NCI-H146 treated with DMSO at 0.1 percent for 48 hours (cell line): ENCODE data around the gene CNTNAP4.

ENCODE experiments used
- DNase-seq: peaks from one replicate; lab custom pipeline; 2025; ENCODE audit not compliant: unreplicated experiment; lab: John Stamatoyannopoulos, UW

The CNTNAP4 gene

DNA sequence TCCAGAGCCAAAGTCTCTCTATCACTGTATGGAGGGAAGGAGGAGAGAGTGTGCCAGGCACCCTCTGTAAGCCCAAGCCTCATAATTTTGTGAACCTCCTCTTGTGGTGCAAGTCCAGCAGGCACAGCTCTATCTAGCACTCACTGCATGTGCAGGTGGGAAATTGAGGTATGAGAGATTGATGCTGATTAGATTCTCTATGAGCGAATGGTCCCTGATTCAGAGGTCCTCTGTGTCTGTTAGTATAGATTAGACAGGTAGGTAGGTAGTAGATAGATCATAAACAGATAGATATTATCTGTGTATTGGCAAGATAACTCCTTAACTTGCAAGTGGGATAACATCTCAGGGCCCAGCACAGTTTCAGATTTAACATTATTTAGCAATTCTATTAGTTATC lies 209.5 kb downstream of the CNTNAP4 start:
- no peak for DNase-seq

DNA sequence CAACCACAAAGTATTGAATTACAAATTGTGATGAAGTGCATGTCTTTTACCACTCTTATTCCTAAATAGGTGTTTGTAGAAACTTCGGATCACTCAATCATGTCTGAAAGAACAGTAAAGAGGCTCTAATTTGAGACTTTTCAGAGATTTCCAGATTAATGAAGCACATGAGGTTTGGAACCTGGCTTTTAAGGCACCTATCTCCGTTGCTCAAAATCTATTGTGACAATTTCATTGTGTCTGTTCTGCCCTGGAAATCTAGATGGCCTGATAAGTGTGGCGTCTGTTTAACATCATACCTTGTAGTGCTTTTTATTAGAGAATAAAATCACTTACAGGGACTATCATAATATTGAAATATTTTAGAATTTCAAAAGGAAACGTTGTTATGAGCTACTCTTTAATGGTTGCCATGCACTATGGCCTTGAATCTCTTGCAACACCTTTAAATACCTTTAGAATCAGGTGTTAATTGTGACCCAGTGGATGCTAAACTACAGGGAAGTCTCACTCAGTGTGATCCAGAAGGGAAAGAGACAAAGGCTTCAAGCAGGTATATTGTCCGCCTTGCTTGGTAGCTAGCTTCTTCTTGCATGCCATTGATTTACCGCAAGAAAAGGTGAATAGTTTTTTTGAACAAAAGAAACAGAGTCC lies 210.3 kb downstream of the CNTNAP4 start:
- no peak for DNase-seq

DNA sequence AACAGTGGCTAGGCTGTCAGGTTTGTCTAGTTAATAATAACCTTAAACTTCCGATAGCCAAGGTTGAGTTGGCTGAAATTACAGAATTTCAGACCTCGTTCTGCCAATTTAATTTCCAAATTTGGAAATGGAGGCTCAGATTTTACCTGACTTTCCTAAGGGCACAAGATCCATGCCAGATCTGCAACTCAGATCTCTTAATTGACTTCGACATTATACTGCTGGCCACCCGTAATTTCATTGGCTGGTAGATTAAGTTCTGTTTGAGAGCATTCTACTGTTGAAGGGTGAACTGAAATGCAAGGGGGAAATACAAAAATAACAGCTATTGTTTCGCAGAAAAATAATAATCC lies 210.8 kb downstream of the CNTNAP4 start:
- no peak for DNase-seq

DNA sequence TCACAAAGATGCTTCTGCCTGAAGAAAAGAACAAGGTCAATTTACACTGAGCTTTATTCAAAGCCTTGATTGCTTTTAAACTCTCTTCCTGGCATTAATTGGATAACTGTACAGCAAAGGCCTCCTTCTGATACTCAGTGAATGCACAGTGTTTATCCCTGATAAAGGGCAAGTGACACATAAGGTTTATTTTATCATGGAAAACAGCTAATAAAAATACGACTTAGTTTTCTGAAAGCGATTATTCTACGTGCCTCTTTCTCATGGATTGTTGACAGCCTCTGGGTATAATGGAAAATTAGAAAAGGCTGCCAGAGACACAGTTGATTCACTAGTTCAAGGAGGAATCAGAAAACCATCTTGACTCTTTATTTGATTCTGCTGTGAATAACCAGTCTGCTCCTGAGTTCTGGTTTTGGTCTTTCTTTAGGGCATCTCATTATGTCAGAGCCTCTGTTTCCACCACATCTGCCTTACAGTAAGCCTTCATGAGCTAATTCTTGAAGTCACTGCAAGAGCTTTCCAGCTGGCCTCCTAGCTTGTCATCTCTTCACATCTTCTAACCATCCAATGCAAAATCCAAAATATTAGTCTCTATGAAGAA lies 212.9 kb downstream of the CNTNAP4 start:
- DNase-seq, result no peak

DNA sequence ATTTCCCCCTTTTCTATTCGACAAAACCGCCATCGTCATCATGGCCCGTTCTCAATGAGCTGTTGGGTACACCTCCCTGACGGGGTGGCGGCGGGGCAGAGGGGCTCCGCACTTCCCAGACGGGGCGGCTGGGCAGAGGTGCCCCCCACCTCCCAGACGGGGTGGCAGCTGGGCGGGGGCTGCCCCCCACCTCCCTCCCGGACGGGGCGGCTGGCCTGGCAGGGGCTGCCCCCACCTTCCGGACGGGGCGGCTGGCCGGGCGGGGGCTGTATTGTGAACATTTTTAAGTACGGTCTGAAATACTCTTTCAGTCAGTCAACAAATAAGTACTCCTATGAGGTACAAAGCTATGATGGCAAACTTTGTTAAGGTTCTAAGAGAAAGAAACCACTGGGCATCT lies 222.8 kb downstream of the CNTNAP4 start:
- no peak for DNase-seq

DNA sequence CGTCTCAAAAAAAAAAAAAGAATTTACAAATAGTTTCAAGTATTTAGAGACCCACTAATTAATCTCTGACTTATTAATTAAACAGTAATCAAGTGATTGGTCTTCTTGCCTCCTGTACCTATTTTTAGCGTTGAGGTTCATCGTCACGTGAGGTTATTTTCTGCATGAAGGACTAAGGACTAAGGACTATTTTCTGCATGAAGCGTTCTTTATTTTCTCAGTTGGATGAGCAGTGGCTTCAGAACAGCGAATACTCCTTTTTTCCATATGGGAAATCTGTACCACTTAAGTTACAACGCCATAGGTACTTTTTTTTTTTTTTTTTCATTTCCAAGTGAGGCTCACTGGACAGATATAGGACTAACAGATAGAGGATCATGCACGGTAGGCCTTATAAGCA lies 224.9 kb downstream of the CNTNAP4 start:
- DNase-seq, result no peak

DNA sequence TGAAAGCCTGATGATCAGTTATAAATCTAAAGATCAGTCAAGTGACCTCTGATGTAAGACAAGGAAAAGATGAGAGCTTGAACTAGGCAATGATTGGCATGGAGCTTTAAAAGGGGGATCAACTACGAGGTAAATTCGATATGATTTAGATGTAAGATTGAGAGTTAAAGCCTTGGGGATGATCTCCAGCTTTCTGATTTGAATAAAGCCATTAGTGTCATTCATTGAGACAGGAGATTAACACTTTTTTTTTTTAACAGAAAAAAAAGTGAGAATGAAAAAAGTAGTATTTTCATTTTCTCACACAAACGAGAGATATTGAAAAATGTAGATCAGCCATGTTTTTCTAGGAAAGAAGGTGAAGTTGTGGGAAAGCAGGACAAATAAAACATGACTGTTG lies 225.4 kb downstream of the CNTNAP4 start:
- no peak for DNase-seq

DNA sequence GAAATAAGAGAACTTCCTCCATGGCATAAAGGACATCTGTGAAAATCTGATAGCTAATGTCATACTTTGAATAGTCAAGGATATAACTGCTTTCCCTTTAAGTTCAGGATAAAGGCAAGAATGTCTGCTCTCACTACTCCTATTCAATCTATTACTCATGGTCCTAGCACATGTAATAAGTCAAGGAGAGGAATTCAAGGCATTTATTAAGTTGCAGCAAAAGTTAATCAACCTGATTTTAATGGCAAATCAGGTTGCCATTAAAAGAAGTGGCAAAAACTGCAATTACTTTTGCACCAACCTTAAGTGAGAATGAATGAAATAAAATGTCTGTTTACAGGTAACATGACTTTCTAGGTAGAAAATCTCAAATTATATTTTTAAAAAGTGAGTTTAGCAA lies 225.9 kb downstream of the CNTNAP4 start:
- DNase-seq, result no peak

DNA sequence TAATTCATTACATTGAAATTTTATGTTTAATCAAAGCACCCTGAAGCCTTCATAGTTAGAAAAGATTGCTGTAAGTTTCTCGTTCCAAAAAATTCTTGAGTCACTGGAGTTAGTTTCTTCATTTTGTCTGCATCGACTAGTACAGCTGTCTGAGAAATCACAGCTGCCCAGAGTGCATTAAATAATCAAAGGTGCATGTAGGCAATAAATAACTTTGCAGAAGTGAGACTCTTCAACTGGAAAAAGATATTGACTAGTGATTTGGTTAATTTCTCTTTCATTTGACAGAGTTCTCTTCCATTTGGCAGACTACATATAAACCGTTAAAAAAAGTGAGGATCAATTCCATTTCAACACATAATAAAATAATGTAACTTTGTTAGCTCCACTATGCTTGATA lies 234.0 kb downstream of the CNTNAP4 start:
- no peak for DNase-seq

DNA sequence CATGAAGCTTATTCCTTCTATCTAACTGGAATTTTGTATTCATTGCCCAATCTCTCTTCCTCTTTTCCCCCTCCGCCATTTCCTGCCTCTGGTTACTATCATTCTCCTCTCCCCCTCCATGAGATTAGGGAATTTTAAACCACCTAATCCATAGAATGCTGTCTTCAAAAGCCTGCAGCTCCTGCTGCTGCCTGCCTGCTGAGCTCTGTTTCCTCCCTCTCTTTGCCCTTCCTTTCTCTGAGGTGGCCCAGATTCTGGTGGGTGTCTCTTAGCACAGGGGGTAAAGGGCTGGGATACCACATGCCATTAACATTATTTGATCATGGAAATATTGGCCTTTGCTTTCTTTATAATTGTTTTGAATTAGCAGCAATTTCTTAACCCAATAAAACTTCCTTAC lies 241.6 kb downstream of the CNTNAP4 start:
- no peak for DNase-seq

DNA sequence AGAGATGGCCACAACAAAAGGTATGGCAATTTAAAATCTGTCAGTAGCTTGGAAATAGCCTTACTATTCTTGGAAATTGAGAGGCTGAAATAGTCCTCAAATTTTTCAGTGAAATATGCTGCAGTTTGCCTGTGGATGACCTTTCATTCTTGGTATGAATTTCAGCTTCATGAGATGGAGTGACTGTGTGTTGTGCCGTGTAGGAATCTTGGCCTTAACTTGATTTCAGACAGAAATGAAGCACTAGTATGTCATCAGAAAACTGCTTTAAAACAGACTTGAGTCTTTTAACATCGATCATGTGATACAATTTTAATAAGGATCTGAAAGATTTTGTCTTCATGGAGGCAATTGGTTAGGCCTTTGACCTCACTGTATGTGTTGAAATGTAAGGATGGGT lies 247.2 kb downstream of the CNTNAP4 start:
- no peak for DNase-seq

DNA sequence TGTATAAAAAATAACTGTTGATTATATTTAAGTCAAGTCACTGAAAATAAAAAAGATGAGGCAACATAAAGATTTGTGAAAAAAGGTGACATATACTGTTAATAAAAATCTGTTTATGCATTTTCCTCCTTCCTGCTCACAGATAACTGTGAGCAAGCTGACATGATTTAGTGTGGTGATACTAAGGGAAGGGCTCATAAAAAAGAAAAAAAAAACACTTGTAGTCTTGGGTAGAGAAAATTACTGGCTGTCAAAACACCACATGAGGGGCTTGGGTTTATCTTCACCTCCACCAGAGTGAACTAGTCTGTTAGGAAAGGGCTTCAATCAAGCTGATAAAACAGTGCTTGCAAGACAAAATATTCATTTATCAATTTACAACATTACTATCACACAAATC lies 247.6 kb downstream of the CNTNAP4 start:
- no peak for DNase-seq

DNA sequence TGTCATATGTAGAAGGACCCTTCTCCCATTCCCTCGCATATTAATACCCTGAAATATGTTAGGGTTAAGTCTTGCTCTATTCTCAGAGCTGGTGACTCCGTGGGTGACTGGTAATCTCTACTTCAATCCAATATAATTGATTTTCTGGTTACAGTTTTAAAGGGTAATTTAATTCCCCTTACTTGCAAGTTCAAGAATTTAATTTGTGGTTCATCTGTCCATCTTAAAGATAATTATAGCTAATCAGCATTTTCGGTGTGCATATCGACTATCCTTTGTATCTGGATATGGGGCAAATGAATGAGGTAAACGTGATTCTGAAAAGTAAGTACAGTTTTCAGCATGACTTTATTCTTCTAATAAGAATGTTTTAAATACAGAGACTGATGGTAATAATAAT lies 250.0 kb downstream of the CNTNAP4 start:
- DNase-seq, result peak; percentile 48

DNA sequence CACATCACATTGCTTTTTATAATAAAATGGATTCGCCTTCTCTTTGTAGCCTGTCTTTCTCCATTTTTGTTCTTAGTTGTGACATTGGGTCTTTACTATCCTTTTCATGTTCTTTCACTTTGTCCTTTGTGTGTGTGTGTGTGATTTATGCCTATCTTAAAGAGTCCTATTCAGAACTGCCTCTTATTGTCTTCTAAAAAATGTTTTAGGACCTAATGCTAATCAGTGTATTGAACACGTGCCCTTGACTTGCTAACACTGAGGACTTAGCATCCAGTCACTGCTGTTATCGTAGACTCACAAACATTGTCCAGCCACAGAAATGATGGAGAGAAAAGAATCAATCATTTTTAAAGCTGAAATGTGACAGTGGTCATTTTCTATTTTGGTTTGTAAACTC lies 251.9 kb downstream of the CNTNAP4 start:
- DNase-seq, result no peak

DNA sequence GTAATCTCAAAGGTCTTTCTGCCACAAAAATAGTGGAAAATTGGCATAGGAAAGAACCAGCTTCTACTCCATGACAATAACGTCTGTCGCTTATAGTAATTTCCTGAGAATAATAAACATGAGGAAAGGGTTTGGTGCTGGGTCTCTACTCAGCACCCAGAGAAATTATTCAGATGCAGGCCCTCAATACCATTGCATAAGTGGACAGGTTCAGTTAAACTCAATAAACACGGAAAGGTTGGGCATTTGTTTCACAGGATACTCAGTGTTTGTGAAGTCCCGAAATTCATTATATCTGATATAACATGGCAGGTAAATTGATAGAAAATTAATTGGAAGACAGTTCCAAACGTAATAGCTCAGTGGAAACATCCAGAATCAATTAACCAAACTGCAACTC lies 254.0 kb downstream of the CNTNAP4 start:
- DNase-seq, result no peak

DNA sequence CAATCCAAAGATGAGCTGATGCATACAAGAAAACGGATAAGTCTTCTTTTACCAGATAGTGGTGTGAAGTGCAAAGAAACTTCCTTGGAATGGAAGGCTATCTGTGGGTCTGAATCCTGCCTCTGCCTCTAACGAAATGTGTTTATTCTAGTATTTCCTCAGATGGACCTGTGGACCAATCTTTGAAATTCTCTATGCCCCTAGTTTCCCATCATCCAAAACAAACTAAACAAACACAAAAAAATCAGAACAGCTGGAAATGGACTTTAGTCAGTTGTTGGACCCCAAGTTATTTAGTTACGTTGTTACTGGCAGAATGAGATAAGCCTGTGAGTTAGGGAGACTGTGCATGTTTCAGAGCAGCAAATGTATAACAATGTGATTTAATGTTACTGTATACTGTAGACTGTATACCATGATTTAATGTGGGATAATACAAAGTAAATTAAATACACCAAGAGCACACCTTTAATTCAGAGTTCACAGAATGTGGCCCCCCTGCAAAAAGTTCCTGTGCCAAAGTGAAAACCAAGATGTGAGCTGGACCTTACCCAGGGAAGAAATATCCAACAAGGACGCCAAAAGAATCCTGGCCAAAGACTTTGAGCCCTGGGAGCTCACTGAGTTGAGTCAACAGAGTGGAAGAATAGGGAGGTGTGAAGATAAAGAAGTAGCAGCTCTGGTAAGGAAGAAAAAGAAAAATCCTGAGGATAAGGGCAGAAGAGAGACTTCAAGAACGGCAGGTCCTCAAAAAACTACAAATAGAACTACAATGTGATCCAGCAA lies 255.2 kb downstream of the CNTNAP4 start:
- no peak for DNase-seq

DNA sequence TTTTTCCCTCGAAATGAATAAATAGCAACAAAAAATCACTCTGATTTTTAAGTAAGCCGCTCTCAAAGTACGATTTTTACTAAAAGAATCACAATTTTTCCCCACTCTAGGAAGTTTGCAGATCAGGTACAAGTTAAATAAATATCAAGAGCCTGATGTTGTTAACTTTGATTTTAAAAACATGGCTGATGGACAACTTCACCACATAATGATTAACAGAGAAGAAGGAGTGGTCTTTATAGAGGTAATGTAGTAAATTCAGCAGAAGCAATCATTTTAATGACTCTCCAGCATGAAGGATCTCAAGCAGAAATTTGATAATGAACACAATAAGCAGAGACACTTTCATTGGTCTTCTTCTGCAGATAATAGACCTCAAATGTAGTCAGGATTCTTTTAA lies 262.4 kb downstream of the CNTNAP4 start:
- DNase-seq, result no peak

DNA sequence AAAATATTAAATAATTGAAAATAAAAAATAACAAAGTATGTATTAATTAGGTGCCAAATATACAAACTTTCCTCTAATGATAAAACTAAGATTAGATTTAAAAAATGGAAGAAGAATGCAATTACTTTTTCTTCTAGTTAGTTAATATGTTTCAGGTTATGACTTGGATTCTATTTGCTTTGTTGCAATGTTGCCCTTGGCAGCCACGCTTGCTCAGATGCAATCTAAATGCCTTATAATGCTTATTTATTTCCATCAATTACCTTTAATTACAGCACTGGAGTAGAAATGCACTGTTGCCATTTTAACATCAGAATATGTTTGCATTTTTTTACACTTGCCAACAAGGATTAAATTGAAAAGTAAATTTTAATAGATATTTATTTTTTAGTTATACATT lies 263.9 kb downstream of the CNTNAP4 start:
- no peak for DNase-seq

DNA sequence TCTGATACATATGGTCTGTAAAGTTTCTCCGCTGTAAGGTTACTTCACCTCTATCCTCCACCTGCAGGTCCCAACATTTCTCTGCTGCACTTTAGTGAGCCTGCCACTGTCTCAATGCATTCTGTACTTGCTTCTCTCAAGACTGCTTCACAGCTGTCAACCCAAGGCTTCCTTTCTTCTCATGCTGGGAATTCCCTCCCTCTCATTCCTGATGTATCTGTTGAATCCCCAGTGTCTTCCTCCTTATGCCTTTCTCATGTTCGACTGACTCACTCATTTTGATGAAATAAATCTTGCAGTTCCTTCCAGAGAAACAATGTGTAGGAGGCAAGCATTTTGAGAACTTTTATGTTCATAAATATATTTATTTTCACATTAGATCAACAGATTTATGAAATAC lies 288.3 kb downstream of the CNTNAP4 start:
- DNase-seq, result no peak

DNA sequence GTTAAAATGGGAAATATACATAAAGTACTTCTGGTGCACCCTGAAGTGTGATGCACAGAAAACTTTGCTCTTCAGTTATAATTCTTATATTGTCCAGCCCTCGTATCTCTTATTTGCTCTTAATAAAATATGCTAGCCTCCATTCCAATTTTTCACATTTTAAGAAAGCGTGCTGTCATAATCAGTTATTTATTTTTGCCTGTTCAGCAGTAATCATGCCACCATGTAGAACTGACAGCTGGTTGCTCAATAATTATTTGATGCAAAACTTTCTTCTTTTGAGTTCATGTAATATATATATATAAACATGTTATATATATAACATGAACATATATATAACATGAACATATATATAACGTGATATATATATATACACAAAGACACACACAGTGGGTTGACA lies 294.6 kb downstream of the CNTNAP4 start:
- no peak for DNase-seq

DNA sequence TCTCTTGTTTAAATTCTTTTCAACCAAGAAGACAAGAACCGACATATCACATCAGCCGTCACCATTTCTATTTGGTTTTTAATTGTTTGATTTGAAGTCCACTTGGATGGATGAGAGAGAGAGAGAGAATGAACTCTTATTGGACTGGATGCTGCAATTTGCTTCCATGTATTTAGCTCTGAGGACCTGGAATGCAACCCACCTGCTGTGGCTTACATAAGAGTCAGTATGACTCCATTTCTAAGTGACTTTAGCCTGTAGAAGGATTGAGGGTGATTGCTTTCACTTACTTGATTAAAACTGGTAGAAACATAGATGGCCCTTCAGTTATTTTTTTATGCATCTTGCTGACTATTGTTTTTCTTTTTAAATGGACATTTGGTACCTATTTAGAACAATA lies 296.1 kb downstream of the CNTNAP4 start:
- no peak for DNase-seq

DNA sequence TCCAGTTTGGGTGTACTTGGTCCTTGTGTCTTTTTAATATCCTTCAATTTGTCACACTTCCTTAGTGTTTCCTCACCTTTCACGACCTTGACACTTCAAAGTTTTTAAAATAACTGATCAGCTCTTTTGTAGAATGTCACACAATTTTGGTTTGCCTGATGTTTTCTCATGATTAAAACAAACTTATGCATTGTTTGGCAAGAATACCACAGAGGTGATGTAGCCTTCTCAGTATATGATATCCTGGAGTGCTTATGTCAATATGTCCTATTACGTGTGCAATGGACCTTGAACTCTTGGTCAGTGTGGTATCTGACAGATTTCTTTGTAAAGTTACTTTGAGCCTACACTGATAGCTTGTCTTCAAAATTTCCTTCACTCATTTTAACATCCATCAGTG lies 297.4 kb downstream of the CNTNAP4 start:
- no peak for DNase-seq

DNA sequence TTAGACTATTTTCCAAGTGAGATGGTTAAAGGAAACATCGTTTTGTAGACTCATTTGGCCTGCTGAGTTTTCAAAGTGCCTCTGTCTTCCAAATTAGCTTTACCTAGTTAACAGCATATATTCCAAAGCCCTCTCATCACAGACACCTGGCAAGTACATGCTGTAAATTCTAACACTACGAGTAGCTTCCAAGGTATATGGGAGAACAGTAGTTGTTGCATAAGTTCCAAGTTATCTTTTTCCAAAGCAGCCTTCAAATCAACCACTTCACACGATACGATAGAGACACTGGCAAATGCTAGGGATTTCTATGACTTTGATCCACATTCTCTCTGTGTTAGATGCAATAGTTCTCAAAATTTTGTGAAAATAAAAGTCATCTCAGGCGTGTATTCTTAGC lies 299.3 kb downstream of the CNTNAP4 start:
- DNase-seq, result no peak
